WTC11 (cell line): ENCODE results near the gene ANKLE2. TPM values are rescaled to one million over a fixed set of nuclear protein-coding genes. Genes with fewer than 3 reads are reported as not detected.

Source experiments
- ATAC-seq: fragments of 200-7000 bp; cut with Tn5 transposase; 2 replicates; pipeline ENCODE4 v1.10.0; 2021; ENCODE audit warnings: mild to moderate bottlenecking, moderate library complexity
- CTCF ChIA-PET: fragments of 300-600 bp; sonication (Branson Sonifier 250); formaldehyde crosslinking; loops from one replicate; lab custom pipeline; 2021; ENCODE audit warnings: antibody characterized with exemption; lab: Charles Lee
- POLR2A ChIA-PET: fragments of 350-600 bp; sonication (Branson Sonifier 250); formaldehyde crosslinking; loops from one replicate; lab custom pipeline; 2021; ENCODE audit warnings: antibody characterized with exemption; lab: Charles Lee
- DNase-seq: peaks from one replicate; pipeline ENCODE4 v3.0.0; 2021; ENCODE audit warnings: low spot score
- H3K27ac Mint-ChIP-seq: 2 replicates; pipeline ENCODE4 v1.8.0; 2021; ENCODE audit warnings: mixed read lengths
- H3K27me3 Mint-ChIP-seq: 2 replicates; pipeline ENCODE4 v1.8.0; 2021; ENCODE audit warnings: low read depth, mild to moderate bottlenecking, moderate library complexity, mixed read lengths
- H3K36me3 Mint-ChIP-seq: 2 replicates; pipeline ENCODE4 v1.8.0; 2021; ENCODE audit warnings: mixed read lengths
- H3K4me1 Mint-ChIP-seq: 2 replicates; pipeline ENCODE4 v1.8.0; 2022; ENCODE audit warnings: mixed read lengths
- H3K4me3 Mint-ChIP-seq: 2 replicates; pipeline ENCODE4 v1.8.0; 2021; ENCODE audit warnings: mild to moderate bottlenecking, moderate library complexity, mixed read lengths
- H3K9me3 Mint-ChIP-seq: 2 replicates; pipeline ENCODE4 v1.8.0; 2021; ENCODE audit warnings: mixed read lengths
- ATF1 ChIP-seq: sonication (generic); formaldehyde crosslinking; IDR thresholded peaks from 2 replicates; pipeline ENCODE4 v1.8.1; 2023; ENCODE audit warnings: mild to moderate bottlenecking, moderate library complexity, missing genetic modification reagents
- ETV6 ChIP-seq: sonication (generic); formaldehyde crosslinking; IDR thresholded peaks from 2 replicates; pipeline ENCODE4 v1.8.1; 2022; ENCODE audit warnings: mild to moderate bottlenecking, missing genetic modification reagents
- GABPB1 ChIP-seq: sonication (generic); formaldehyde crosslinking; IDR thresholded peaks from 2 replicates; pipeline ENCODE4 v1.8.1; 2023; ENCODE audit warnings: mild to moderate bottlenecking, missing genetic modification reagents
- NFATC4 ChIP-seq: fragments of 250-450 bp; sonication (Bioruptor Pico); IDR thresholded peaks from 2 replicates; pipeline ENCODE4 v1.9.0; 2021; ENCODE audit warnings: mild to moderate bottlenecking
- NFYB ChIP-seq: sonication (generic); formaldehyde crosslinking; conservative IDR thresholded peaks from 2 replicates; pipeline ENCODE4 v1.8.0; 2022; ENCODE audit warnings: low read depth, missing genetic modification reagents
- OVOL2 ChIP-seq: fragments of 250-450 bp; sonication (Bioruptor Pico); IDR thresholded peaks from 2 replicates; pipeline ENCODE4 v1.9.0; 2021; ENCODE audit warnings: mild to moderate bottlenecking, borderline replicate concordance
- SMAD4 ChIP-seq: sonication (generic); formaldehyde crosslinking; IDR thresholded peaks from 2 replicates; pipeline ENCODE4 v1.8.0; 2022; ENCODE audit warnings: mild to moderate bottlenecking, missing genetic modification reagents
- SP1 ChIP-seq: sonication (generic); formaldehyde crosslinking; conservative IDR thresholded peaks from 2 replicates; pipeline ENCODE4 v1.8.1; 2022; ENCODE audit warnings: missing genetic modification reagents
- ZNF219 ChIP-seq: sonication (generic); formaldehyde crosslinking; IDR thresholded peaks from 2 replicates; pipeline ENCODE4 v1.8.0; 2023; ENCODE audit warnings: missing genetic modification reagents, mild to moderate bottlenecking, borderline replicate concordance
- ZNF423 ChIP-seq: fragments of 250-450 bp; sonication (Bioruptor Pico); IDR thresholded peaks from 2 replicates; pipeline ENCODE4 v2.1.2; 2022; ENCODE audit warnings: mild to moderate bottlenecking, moderate library complexity
- ZNF671 ChIP-seq: fragments of 250-450 bp; sonication (Bioruptor Pico); IDR thresholded peaks from 2 replicates; pipeline ENCODE4 v1.8.0; 2021; ENCODE audit warnings: mild to moderate bottlenecking
- total RNA-seq: library from RNA; stranded (reverse); gene quantifications from 3 replicates; pipeline ENCODE4 v1.2.3, GENCODE V29; 2021
- TF ChIP-seq, protein P1 (sequence below): sonication (generic); formaldehyde crosslinking; IDR thresholded peaks from 2 replicates; pipeline ENCODE4 v1.8.1; 2023; ENCODE audit warnings: mild to moderate bottlenecking, missing genetic modification reagents
- TF ChIP-seq, protein P2 (sequence below): fragments of 250-450 bp; sonication (Bioruptor Pico); IDR thresholded peaks from 2 replicates; pipeline ENCODE4 v1.9.0; 2021; ENCODE audit warnings: mild to moderate bottlenecking
- TF ChIP-seq, protein P3 (sequence below): sonication (generic); formaldehyde crosslinking; conservative IDR thresholded peaks from 2 replicates; pipeline ENCODE4 v1.8.1; 2022; ENCODE audit warnings: mild to moderate bottlenecking, missing genetic modification reagents
- TF ChIP-seq, protein P4 (sequence below): sonication (generic); formaldehyde crosslinking; IDR thresholded peaks from 2 replicates; pipeline ENCODE4 v1.8.1; 2023; ENCODE audit warnings: mild to moderate bottlenecking, missing genetic modification reagents, borderline replicate concordance
- TF ChIP-seq, protein P5 (sequence below): sonication (generic); formaldehyde crosslinking; IDR thresholded peaks from 2 replicates; pipeline ENCODE4 v1.8.1; 2023; ENCODE audit warnings: mild to moderate bottlenecking, missing genetic modification reagents, moderate library complexity
- TF ChIP-seq, protein P6 (sequence below): sonication (generic); formaldehyde crosslinking; IDR thresholded peaks from 2 replicates; pipeline ENCODE4 v1.8.1; 2022; ENCODE audit warnings: low read depth, mild to moderate bottlenecking, moderate library complexity, missing genetic modification reagents, borderline replicate concordance
- TF ChIP-seq, protein P7 (sequence below): sonication (generic); formaldehyde crosslinking; IDR thresholded peaks from 2 replicates; pipeline ENCODE4 v1.8.0; 2022; ENCODE audit warnings: mild to moderate bottlenecking, missing genetic modification reagents
- TF ChIP-seq, protein P8 (sequence below): fragments of 250-450 bp; sonication (Bioruptor Pico); IDR thresholded peaks from 2 replicates; pipeline ENCODE4 v1.9.0; 2021; ENCODE audit warnings: mild to moderate bottlenecking
- TF ChIP-seq, protein P9 (sequence below): fragments of 250-450 bp; sonication (Bioruptor Pico); IDR thresholded peaks from 2 replicates; pipeline ENCODE4 v1.8.0; 2021; ENCODE audit warnings: mild to moderate bottlenecking

The ANKLE2 gene
- total RNA-seq, 1 experiment from 2014 or later, result 63.8 TPM

DNA sequence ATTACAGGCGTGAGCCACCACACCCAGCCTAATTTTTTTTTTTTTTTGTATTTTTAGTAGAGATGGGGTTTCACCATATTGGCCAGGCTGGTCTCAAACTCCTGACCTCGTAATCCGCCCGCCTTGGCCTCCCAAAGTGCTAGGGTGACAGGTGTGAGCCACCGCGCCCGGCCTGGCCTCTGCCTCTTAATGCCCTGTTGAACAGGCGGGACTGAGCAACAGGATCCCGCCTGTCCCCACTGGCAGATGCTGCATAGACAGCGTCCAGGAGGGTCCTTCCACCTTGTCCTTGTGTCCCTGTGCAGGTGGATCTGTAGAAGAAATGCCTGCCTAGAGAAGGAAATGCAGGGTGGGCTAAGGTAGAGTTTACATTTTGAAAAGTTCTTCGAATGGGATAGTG, 45.3 kb downstream of the ANKLE2 start:
- TF ChIP-seq SMAD4 (CRISPR knock-in tag) (no peak), ZNF219 (CRISPR knock-in tag) (no peak), GABPB1 (CRISPR knock-in tag) (no peak), SP1 (CRISPR knock-in tag) (no peak), NFYB (CRISPR knock-in tag) (no peak), OVOL2 (CRISPR knock-in tag) (no peak)
- TF ChIP-seq, protein P1, sequence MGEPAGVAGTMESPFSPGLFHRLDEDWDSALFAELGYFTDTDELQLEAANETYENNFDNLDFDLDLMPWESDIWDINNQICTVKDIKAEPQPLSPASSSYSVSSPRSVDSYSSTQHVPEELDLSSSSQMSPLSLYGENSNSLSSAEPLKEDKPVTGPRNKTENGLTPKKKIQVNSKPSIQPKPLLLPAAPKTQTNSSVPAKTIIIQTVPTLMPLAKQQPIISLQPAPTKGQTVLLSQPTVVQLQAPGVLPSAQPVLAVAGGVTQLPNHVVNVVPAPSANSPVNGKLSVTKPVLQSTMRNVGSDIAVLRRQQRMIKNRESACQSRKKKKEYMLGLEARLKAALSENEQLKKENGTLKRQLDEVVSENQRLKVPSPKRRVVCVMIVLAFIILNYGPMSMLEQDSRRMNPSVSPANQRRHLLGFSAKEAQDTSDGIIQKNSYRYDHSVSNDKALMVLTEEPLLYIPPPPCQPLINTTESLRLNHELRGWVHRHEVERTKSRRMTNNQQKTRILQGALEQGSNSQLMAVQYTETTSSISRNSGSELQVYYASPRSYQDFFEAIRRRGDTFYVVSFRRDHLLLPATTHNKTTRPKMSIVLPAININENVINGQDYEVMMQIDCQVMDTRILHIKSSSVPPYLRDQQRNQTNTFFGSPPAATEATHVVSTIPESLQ (CRISPR knock-in tag), result no peak
- TF ChIP-seq, protein P2, sequence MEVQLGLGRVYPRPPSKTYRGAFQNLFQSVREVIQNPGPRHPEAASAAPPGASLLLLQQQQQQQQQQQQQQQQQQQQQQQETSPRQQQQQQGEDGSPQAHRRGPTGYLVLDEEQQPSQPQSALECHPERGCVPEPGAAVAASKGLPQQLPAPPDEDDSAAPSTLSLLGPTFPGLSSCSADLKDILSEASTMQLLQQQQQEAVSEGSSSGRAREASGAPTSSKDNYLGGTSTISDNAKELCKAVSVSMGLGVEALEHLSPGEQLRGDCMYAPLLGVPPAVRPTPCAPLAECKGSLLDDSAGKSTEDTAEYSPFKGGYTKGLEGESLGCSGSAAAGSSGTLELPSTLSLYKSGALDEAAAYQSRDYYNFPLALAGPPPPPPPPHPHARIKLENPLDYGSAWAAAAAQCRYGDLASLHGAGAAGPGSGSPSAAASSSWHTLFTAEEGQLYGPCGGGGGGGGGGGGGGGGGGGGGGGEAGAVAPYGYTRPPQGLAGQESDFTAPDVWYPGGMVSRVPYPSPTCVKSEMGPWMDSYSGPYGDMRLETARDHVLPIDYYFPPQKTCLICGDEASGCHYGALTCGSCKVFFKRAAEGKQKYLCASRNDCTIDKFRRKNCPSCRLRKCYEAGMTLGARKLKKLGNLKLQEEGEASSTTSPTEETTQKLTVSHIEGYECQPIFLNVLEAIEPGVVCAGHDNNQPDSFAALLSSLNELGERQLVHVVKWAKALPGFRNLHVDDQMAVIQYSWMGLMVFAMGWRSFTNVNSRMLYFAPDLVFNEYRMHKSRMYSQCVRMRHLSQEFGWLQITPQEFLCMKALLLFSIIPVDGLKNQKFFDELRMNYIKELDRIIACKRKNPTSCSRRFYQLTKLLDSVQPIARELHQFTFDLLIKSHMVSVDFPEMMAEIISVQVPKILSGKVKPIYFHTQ (CRISPR knock-in tag), result no peak
- TF ChIP-seq, protein P3, sequence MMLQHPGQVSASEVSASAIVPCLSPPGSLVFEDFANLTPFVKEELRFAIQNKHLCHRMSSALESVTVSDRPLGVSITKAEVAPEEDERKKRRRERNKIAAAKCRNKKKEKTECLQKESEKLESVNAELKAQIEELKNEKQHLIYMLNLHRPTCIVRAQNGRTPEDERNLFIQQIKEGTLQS (CRISPR knock-in tag), result no peak
- TF ChIP-seq, all 79 proteins: peak for 0

DNA sequence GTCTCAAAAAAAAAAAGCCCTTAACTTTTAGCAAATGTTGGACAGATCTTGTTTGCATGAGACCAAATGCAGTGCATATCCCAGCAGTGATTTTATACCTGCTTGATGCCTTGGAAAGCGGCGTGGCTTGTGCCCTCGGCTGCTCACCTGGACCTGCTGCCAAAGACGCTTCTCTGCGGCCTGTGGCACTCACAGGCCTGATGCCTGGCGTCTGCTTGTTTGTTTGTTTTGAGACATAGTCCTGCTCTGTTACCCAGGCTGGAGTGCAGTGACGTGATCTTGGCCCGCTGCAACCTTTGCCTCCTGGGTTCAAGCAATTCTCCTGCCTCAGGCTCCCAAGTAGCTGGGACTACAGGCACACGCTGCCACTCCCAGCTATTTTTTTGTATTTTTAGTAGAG, 45.8 kb downstream of the ANKLE2 start:
- Mint-ChIP-seq H3K36me3 (peaks cover 37% of the 10 kb centered on the region), H3K9me3 (no peaks in the 10 kb centered on the region), H3K27me3 (no peaks in the 10 kb centered on the region), H3K27ac (no peak overlapping the region), H3K4me1 (0 out of 2 replicates have a peak, but pooled peaks cover 5% of the 10 kb centered on the region), H3K4me3 (no peak overlapping the region)
- no peak for ATAC-seq
- no peak for DNase-seq
- ChIA-PET POLR2A (no interaction called here), CTCF (no interaction called here)
- TF ChIP-seq, protein P4, sequence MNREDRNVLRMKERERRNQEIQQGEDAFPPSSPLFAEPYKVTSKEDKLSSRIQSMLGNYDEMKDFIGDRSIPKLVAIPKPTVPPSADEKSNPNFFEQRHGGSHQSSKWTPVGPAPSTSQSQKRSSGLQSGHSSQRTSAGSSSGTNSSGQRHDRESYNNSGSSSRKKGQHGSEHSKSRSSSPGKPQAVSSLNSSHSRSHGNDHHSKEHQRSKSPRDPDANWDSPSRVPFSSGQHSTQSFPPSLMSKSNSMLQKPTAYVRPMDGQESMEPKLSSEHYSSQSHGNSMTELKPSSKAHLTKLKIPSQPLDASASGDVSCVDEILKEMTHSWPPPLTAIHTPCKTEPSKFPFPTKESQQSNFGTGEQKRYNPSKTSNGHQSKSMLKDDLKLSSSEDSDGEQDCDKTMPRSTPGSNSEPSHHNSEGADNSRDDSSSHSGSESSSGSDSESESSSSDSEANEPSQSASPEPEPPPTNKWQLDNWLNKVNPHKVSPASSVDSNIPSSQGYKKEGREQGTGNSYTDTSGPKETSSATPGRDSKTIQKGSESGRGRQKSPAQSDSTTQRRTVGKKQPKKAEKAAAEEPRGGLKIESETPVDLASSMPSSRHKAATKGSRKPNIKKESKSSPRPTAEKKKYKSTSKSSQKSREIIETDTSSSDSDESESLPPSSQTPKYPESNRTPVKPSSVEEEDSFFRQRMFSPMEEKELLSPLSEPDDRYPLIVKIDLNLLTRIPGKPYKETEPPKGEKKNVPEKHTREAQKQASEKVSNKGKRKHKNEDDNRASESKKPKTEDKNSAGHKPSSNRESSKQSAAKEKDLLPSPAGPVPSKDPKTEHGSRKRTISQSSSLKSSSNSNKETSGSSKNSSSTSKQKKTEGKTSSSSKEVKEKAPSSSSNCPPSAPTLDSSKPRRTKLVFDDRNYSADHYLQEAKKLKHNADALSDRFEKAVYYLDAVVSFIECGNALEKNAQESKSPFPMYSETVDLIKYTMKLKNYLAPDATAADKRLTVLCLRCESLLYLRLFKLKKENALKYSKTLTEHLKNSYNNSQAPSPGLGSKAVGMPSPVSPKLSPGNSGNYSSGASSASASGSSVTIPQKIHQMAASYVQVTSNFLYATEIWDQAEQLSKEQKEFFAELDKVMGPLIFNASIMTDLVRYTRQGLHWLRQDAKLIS (CRISPR knock-in tag), result no peak
- TF ChIP-seq, protein P5, sequence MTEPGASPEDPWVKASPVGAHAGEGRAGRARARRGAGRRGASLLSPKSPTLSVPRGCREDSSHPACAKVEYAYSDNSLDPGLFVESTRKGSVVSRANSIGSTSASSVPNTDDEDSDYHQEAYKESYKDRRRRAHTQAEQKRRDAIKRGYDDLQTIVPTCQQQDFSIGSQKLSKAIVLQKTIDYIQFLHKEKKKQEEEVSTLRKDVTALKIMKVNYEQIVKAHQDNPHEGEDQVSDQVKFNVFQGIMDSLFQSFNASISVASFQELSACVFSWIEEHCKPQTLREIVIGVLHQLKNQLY (CRISPR knock-in tag), result no peak
- no peak for TF ChIP-seq ZNF423 (CRISPR knock-in tag)
- no peak for TF ChIP-seq ZNF671
- TF ChIP-seq, protein P3 (CRISPR knock-in tag), result no peak
- TF ChIP-seq, protein P6, sequence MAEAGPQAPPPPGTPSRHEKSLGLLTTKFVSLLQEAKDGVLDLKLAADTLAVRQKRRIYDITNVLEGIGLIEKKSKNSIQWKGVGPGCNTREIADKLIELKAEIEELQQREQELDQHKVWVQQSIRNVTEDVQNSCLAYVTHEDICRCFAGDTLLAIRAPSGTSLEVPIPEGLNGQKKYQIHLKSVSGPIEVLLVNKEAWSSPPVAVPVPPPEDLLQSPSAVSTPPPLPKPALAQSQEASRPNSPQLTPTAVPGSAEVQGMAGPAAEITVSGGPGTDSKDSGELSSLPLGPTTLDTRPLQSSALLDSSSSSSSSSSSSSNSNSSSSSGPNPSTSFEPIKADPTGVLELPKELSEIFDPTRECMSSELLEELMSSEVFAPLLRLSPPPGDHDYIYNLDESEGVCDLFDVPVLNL (CRISPR knock-in tag), result no peak
- TF ChIP-seq, protein P7, sequence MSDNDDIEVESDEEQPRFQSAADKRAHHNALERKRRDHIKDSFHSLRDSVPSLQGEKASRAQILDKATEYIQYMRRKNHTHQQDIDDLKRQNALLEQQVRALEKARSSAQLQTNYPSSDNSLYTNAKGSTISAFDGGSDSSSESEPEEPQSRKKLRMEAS (CRISPR knock-in tag), result no peak
- TF ChIP-seq, protein P8, sequence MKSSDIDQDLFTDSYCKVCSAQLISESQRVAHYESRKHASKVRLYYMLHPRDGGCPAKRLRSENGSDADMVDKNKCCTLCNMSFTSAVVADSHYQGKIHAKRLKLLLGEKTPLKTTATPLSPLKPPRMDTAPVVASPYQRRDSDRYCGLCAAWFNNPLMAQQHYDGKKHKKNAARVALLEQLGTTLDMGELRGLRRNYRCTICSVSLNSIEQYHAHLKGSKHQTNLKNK (CRISPR knock-in tag), result no peak
- TF ChIP-seq NFATC4 (CRISPR knock-in tag), result no peak
- TF ChIP-seq NFYB (CRISPR knock-in tag), result no peak
- TF ChIP-seq ATF1 (CRISPR knock-in tag), result no peak
- no peak for TF ChIP-seq ETV6
- TF ChIP-seq, protein P9, sequence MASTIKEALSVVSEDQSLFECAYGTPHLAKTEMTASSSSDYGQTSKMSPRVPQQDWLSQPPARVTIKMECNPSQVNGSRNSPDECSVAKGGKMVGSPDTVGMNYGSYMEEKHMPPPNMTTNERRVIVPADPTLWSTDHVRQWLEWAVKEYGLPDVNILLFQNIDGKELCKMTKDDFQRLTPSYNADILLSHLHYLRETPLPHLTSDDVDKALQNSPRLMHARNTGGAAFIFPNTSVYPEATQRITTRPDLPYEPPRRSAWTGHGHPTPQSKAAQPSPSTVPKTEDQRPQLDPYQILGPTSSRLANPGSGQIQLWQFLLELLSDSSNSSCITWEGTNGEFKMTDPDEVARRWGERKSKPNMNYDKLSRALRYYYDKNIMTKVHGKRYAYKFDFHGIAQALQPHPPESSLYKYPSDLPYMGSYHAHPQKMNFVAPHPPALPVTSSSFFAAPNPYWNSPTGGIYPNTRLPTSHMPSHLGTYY (CRISPR knock-in tag), result no peak

More for the DNA sequence above, 45.3 kb downstream of the ANKLE2 start:
- ChIA-PET POLR2A (no interaction called here), CTCF (no interaction called here)
- Mint-ChIP-seq H3K4me1 (0 out of 2 replicates have a peak, but pooled peaks cover 4% of the 10 kb centered on the region), H3K4me3 (no peak overlapping the region), H3K36me3 (peaks cover 41% of the 10 kb centered on the region), H3K27ac (no peak overlapping the region), H3K9me3 (no peaks in the 10 kb centered on the region), H3K27me3 (no peaks in the 10 kb centered on the region)
- ATAC-seq, result no peak
- DNase-seq, result no peak
